CD4-positive, alpha-beta T cell treated with Interleukin-17A for 4 hours (primary cell): Measurements from ENCODE around the gene TXNIP.
A peak's percentile ranks its signal among the peaks of the same experiment; 100 is the strongest.
"Not testable (repeated sequence)": the region's sequence is repeated elsewhere in the genome, so short reads cannot be mapped to it uniquely, and the experiment has no call there.

Source experiments
- DNase-seq: peaks from one replicate; pipeline ENCODE4 v3.0.0-alpha.2; 2020; ENCODE audit warnings: mixed read lengths

Gene TXNIP, protein sequence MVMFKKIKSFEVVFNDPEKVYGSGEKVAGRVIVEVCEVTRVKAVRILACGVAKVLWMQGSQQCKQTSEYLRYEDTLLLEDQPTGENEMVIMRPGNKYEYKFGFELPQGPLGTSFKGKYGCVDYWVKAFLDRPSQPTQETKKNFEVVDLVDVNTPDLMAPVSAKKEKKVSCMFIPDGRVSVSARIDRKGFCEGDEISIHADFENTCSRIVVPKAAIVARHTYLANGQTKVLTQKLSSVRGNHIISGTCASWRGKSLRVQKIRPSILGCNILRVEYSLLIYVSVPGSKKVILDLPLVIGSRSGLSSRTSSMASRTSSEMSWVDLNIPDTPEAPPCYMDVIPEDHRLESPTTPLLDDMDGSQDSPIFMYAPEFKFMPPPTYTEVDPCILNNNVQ

GRCh38 chr1:145996433-145997015 lies at the start of gene TXNIP:
TXNIP (minus strand) TSS chr1:145996579; CDS start chr1:145996266, 313 bp downstream.
- peak; percentile 92 for DNase-seq

GRCh38 chr1:146039844-146040194 lies 43.4 kb upstream of the TXNIP start:
- no peak for DNase-seq

GRCh38 chr1:146036965-146037646 lies 40.7 kb upstream of the TXNIP start:
- DNase-seq = peak; percentile 72

- DNase-seq = no peak
Measured at GRCh38 chr1:146036241-146036964, 40.0 kb upstream of the TXNIP start.

DNA sequence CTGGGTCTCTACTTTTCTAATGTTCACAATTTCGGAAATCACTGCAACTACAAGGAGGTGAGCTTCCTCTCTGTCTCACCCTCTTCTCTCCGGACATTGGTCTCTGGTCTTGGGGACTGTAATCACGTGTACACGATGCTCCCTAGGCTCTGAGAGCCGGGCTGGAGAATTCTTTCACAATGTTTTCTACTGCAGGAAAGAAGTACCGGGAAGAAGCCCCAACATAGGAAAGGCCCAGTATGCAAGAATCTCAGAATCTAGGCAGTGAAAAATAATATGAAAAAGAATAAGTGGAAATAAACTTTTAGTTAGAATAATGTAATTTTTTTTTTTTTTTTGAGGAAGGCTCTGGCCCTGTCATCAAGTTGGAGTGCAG lies 38.7 kb upstream of the TXNIP start:
- DNase-seq = no peak

GRCh38 chr1:146032631-146033219 lies 36.3 kb upstream of the TXNIP start:
- no peak for DNase-seq

DNA sequence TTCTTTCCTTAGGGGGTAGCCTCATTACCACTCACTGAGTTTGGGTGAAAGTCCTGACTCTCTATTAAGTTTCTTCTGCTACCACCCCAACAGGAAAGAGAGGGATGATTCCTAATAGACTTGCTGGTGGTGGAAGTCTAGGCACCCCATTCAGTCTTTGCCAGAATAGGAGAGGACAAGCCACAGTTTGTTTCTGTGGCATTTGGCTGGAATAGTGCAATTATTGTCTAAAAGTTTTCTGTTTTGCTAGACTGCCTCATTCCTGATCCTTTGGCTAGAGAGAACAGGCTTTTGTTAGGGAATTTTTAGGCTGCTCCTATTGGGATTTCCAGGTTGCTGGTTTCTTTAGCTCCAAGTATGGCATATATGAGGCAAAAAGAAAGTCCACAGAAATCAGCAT lies 35.1 kb upstream of the TXNIP start:
- no peak for DNase-seq

GRCh38 chr1:146029117-146029516 lies 32.7 kb upstream of the TXNIP start:
- DNase-seq = no peak

- DNase-seq = not testable (repeated sequence)
Measured at GRCh38 chr1:146026650-146027049, 30.3 kb upstream of the TXNIP start.

GRCh38 chr1:146025787-146026495 lies 29.6 kb upstream of the TXNIP start:
- not testable (repeated sequence) for DNase-seq

- DNase-seq = no peak
Measured at GRCh38 chr1:146022403-146023127, 26.2 kb upstream of the TXNIP start.

DNA sequence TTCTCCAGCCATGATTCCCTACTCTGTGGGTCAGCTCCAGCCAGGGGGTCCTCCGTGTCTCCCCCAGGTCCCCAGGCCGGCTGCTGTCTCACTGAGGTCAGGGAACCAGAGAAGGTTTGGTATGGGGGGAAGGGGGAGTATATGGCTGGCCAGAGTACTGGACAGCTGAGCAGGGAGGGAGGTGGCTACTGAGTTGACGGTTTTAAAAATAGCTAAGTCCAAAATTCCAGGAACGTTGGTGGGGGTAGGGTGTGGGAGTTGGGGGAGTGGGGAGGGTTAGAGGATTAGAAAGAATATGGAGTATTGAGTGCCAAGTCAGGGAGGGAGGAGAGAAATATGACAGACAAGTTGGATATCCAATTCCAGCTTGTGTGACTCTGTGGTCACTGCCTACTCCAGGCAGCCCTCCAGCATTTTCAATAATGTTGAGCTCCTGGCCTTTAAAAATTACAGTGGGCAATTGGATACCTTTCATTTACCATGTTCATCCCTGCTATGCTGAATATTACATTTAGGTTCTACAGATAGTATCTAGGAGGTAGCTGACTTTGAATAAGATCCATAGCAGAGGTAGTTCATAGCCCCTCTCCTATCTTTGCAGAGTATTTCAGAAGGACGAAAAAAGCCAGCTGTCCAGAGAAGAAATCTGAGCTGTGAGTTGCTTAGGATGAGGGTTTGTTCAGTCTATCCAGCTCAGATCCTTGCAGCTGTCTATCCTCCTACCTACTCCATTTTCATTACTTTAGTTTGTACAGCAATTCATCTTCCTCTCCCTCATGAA lies 25.4 kb upstream of the TXNIP start, which contains the start of gene HJV:
HJV (minus strand) TSS at position 114 of the 781 bp plus-strand sequence. CDS start 1,504 bp downstream, outside the sequence.
- DNase-seq = no peak

GRCh38 chr1:146021050-146021445 lies 24.7 kb upstream of the TXNIP start:
- DNase-seq = no peak

DNA sequence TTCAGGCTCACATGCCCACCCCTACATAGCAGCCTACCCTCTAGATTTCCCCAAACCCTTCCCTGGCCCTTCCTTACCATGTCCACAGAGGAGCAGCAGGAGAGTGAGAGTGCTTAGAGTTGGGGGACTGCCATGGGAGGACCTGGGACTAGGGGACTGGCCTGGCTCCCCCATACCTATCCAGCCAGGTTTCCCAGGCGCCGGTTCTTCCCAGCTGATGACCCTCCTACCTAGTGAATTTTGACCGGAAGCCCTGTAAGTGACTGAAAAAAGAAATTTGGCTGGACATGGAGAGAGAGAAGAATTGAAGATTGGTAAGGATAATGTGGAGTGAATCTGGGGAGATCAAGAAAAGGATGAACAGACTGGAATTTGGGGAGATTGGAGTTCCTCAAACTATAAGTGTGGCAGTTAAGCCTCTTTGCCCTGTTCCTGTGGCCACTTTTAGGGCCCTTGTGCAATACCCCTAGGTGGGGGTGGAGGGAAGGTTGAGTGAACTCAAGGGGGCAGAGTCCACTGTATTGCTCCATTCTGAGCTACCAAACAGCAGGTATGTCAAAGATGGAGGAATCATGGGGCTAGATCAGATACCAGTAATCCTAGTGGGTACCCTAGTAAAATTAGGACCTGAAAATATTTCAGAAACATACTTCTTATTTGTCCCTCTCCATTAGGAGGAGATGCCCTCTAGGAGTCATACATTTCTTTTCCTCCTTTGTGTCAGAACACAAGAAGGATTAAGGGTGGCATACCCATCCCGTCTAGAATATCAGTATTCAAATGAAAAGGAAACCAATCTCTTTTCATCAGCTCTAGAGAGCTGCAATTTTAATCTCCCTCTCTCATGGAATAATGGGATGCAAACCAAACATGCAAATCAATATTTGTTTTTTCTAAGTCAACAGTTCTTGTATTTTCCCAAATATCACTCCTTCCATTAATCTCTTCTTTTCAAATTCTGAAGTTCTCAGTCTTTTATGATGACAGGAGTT lies 24.0 kb upstream of the TXNIP start:
- no peak for DNase-seq

DNA sequence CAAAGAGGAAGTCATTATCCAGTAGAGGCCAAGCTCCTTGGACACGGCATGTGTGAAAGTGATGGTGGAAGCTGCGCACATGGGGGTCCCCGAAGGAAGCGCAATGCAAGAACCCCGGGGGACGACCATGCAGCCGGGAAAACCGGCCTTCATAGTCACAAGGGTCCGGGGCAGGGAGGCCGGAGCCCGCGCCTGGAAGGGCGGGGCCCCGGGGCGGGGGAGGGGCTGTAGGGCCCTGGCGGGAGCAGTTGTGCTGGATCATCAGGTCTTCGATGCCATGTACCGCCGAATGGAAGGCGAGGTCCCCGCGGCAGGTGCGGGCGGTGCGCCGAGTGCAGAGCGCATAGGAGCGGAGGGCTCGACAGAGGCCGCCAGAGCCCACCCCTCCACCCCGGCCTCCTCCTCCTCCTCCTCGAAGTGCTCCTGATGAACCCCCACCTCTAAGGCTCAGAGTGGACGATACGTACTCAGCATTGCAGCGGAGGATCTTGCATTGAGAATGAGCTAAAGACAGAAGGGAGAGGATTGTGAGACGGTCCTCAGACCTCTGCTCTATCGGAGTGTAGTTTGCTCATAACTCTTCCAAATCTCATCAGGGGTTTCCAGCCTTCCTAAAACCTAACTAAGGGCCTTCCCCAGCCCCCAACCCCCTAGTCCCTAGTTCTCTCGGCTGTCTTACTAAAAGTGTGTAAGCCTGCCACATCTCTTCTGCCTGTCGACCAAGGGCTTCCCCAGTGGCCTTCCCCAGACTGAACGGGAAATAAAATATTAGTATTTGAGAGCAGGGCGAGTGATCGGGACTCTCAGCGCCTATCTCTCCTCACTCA lies 23.1 kb upstream of the TXNIP start:
- DNase-seq = no peak

- no peak for DNase-seq
Measured at GRCh38 chr1:146016891-146017290, 20.5 kb upstream of the TXNIP start.

DNA sequence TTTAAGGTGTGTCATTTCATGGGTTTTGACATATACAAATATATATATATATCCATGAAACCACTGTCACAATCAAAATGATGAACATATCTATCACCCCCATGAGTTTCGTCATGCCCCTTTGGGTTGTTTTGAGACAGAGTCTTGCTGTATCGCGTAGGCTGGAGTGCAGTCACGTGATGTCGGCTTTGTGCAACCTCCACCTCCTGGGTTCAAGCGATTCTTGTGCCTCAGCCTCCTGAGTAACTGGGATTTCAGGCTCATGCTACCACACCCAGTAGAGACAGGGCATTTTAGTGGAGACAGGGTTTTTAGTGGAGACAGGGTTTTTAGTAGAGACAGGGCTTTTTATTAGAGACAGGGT lies 17.2 kb upstream of the TXNIP start:
- DNase-seq = no peak
